NCI-H1436 treated with DMSO at 0.1 percent for 48 hours (cell line): ENCODE data around the gene MRPS17.
A peak's percentile ranks its signal among the peaks of the same experiment; 100 is the strongest.
"Not testable (repeated sequence)": the region's sequence is repeated elsewhere in the genome, so short reads cannot be mapped to it uniquely, and the experiment has no call there.

ENCODE experiments used
- DNase-seq: peaks from one replicate; lab custom pipeline; 2025; lab: John Stamatoyannopoulos, UW

MRPS17 gene

DNA sequence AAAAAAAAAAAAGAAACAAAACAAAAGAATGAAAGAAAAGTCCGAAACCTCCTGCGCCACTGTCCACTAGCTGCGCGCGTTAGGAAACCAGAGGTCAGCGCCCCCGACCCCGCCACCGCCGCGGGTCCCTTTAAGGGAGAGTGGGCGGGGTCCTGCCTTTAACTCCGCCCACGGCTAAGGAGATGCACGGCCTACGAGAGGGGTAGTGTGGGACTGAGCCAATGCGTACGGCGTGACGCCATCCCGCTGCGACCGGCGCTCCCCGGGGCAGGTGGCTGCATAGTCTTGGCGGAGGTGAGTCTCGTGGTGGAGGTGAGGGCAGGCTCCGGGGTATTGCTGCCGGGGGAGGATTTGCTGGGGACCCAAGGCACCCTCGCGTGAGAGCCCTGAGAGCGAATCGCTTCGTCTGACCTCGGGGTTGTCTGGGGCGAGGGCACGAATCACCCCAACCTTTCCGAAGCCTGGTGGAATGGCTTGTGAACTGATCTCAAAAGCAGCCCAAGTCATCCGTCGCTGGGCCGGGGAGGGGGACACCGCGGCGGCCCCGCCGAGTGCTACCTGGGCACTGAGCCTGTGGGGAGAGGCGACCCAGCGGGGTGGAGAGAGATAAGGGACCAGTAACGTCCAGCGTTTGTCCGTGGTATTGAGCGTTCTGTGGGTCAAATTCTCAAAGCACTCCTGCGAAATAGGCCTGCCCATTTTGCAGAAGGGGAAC lies at the start of gene MRPS17:
Gene MRPS17 (plus strand): TSS at position 241 of the 715 bp plus-strand sequence. CDS start 1,319 bp downstream, outside the sequence.
- DNase-seq: peak; percentile 51

DNA sequence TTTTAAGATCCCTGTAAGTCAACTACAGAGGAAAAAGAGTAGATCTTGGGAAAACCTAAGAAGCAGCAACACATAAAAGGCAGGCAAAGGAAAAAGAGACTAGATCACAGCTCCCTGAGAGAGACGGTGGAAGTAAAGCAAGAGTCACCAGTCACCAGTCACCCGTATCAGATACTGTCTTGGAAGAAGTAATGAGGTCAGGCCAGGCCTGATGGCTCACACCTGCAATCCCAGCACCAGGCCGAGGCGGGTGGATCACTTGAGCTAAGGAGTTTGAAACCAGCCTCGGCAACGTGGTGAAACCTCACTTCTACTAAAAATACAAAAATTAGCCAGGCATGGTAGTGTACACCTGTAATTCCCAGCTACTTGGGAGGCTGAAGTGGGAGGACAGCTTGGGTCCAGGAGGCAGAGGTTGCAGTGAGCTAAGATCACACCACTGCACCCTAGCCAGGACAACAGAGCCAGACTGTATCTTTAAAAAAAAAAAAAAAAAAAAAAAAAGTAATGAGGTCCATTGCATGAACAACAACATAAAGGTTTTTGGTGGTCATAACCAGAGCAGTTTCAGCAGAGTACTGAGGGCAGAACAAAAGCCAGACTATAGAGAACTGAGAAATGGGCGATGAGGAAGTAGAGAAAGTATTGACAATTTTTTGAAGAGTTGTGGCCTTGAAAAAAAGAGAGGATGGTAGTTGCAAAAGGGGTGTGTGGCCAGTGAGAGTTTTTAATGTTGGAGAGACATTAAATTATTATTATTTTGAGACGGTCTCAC lies 47.5 kb upstream of the MRPS17 start:
- no peak for DNase-seq

DNA sequence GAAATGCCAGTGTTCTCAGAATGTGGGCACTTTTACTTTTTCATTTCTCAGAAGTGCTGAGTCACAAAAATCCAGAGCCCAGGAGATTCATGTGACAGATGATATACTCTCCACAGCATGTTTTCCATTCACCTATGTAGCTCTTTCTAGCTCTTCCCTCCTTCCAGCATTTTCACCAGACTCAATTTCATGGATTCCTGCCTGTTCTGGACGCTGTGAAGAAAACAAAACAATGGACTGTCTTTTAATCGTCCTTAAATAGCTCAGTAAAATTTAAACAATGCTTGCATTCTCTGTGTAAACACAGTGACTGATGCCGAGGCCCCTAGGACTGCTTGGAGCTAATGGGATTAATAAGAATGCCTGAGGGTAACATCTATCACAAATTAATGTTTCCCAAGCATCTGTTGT lies 38.9 kb upstream of the MRPS17 start:
- no peak for DNase-seq

DNA sequence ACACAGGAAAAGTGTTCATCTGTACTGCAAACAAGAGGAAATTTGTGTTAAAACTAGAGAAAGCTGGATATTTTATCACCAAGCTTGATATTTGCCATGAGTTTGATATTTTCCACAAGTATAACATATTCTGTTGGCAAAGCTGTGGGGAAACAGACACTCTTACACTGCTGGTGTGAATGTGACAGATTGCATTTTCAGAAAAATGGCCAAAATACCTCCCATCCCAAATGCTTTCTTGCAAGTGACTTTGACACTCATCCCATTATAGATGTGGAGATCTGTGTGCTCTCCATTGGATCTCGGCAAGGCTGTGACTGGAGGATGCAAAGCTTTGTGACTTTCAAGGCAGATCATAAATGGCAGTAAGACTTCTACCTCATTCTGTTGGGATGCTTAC lies 33.9 kb upstream of the MRPS17 start:
- DNase-seq: no peak

DNA sequence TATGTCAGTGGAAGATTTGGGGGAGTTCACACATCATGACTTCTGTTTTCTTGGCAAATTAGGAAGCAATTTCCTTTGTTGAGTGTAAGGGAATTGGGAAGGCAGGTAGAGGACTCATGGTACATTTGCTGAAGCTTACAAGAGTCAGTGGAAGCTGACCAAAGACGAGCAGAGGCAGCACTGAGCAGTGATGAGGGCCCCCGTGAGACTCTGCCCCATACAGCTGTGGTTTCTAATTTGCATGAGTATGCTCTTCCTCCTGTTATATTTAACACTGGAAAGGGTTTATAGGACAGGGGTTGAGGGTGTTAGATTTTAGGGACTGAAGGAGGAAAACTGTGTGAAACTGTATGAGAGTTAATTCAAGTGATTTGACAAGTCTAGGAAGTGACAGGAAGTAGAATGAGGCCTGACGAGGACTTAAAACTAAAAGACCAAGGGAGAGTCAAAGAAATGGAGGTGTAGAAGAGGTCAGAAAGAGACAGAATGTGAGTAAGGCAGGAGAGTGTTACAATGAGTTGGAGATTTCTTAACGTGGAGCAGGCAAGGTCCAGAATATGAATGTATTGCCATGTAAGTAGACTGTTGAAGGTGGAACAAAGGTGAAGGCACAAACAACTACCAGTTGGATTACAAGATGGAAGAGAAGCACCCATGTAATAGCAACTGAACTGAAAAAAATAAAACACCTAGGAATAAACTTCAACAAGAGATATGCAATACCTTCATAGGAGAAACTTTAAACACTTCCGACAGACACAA lies 23.5 kb upstream of the MRPS17 start:
- DNase-seq: no peak

DNA sequence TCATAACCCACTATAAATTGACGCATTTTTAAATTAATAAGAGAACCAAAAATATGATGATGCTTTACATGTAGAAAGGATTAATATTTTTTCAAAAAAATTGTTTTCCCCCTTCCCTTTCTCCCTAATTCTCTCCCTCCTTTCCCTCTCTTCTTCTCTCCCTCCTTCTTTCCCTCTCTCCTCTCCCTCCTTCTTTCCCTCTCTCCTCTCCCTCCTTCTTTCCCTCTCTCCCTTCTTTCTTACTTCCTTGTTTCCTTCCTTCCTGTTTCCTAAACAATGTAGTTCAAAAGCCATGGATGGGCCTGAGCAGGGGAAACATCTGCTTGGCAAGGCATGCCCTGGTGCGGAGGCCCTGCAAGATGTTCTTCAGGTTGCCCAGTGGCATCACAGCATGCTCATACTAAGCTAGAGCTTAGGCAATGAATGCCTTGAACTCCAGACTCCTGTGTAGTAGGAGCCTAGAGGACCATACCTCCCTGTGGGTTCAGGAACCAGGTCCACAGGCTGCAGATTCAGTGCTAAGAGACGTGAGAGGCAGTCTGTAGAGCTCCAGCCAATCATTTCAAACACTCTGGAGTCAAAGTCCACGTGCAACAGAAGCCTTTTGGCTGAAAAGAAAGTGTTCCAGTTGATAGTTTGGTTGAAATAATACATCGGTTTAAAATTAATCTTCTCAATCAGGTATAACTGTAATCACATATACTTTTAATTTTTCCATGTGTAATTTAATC lies 20.1 kb upstream of the MRPS17 start:
- no peak for DNase-seq

DNA sequence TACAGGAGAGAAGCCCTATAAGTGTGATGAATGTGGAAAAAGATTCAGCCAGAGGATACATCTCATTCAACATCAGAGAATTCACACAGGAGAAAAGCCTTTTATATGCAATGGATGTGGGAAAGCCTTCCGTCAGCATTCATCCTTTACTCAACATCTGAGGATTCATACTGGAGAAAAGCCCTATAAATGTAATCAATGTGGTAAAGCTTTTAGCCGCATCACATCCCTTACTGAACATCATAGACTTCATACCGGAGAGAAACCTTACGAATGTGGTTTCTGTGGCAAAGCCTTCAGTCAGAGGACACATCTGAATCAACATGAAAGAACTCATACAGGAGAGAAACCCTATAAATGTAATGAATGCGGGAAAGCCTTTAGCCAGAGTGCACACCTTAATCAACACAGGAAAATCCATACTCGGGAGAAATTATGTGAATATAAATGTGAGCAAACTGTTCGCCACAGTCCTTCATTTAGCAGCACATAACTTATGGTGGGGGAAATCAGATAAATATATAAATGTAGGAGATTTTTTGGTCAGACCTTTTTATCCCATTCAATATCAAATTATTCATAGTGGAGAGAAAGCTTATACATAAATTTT lies 12.1 kb upstream of the MRPS17 start:
- no peak for DNase-seq

DNA sequence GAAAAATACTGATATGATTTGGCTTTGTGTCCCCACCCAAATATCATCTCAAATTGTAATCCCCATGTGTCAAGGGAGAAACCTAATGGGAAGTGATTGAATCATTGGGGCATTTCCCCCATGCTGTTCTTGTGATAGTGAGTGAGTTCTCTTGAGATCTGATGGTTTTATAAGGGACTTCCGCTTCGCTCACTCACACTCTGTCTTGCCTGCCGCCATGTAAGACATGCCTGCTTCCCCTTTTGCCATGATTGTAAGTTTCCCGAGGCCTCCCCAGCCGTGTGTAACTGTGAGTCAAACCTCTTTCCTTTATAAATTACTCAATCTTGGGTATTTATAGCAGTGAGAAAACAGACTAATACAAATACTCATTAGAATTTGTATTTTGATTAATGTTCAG lies 5.1 kb upstream of the MRPS17 start:
- no peak for DNase-seq

DNA sequence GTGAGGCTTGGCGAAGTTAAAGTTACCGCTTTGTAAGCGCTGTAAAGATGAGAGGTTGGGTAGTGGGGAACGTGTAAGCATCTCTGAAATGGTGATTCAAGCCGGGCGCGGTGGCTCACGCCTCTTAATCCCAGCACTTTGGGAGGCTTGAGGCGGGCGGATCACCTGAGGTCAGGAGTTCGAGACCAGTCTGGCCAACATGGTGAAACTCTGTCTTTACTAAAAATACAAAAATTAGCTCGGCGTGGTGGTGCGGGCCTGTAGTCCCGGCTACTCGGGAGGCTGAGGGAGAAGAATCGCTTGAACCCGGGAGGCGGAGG lies 635 bp downstream of the MRPS17 start:
- not testable (repeated sequence) for DNase-seq

DNA sequence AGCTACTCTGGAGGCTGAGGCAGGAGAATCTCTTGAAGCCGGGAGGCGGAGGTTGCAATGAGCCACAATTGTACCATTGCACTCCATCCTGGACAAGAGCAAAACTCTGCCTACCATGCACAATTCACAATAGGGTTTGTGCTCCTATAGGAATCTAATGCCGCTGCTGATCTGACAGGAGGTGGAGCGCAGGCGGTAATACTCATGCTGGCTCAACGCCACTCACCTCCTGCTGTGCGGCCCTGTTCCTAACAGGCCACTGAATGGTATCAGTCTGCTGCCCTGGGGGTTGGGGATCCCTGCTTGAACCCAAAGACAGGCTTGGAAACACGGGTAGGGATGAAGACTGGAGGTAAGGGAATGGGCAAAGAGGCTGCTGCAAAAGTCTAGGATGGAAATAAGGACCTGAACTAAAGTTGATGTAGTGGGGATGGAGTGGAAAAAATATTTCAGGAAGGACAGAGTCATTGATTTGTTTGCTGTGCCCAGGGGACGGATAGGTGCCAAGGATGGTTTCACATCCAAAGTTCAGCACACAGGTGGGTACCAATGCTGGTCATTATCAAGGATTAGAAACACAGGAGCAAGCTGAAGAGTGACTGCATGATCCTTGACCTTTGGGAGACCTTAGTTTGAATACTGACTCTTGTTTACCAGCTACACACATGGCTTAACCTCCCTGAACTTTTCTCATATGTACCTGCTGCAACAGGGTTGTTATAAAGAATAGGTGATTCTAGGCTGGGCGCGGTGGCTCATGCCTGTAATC lies 2.2 kb downstream of the MRPS17 start:
- no peak for DNase-seq

DNA sequence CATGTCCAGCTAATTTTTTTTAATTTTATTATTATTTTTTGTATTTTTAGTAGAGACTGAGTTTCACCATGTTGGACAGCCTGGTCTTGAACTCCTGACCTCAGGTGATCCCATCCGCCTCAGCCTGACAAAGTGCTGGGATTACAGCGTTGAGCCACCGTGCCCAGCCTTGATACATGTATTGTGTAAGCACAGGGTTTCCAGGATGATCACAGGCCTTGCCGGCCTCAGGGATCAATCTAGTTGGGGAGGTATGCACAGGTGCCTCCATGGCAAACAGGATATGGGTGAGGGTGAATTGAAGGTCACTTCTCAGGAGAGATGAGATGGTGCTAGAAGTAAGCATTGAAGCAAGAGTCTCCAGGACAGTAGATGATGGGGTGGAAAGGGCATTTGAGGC lies 5.5 kb downstream of the MRPS17 start:
- DNase-seq: no peak

DNA sequence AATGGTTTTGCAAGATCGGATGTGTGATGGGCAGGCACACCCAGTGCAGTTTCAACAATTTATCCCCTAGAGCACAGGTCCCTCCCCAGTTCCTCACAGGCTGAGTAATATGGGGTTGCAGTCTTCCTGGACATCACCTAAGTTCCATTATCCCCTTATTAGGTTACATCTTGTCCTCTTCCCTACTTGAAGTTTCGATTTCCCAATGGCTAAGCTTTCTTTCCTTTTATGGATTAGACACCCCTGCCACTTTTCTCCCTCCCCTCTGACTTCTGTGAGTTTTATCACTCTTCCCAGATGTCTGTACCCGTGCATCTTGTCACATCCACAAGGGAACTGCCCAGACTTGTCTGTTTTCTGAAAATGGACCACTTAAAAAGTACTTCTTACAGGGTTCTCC lies 10.3 kb downstream of the MRPS17 start:
- DNase-seq: no peak

DNA sequence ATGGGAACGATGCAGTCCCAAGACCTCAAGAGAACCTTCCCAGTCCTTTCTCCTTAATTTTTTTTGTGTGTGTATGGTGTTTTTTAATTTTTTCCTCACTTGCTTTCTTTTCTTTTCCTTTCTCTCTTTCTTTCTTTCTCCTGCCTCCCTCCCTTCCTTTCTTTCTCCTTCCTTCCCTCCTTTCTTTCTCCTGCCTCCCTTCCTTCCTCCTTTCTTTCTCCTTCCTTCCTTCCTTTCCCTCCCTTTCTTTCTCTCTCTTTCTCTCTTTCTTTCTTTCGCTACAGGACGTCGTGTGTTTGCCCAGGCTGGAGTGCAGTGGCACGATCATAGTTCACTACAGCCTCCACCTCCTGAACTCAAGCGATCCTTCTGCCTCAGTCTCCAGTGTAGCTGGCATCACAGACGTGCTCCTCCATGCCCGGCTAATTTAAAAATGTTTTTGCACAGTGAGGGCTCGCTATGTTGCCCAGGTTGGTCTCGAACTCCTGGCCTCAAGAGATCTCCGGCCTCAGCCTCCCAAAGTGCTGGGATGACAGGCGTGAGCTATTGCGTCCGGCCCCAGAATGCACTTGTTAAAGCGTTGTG lies 12.0 kb downstream of the MRPS17 start:
- no peak for DNase-seq

DNA sequence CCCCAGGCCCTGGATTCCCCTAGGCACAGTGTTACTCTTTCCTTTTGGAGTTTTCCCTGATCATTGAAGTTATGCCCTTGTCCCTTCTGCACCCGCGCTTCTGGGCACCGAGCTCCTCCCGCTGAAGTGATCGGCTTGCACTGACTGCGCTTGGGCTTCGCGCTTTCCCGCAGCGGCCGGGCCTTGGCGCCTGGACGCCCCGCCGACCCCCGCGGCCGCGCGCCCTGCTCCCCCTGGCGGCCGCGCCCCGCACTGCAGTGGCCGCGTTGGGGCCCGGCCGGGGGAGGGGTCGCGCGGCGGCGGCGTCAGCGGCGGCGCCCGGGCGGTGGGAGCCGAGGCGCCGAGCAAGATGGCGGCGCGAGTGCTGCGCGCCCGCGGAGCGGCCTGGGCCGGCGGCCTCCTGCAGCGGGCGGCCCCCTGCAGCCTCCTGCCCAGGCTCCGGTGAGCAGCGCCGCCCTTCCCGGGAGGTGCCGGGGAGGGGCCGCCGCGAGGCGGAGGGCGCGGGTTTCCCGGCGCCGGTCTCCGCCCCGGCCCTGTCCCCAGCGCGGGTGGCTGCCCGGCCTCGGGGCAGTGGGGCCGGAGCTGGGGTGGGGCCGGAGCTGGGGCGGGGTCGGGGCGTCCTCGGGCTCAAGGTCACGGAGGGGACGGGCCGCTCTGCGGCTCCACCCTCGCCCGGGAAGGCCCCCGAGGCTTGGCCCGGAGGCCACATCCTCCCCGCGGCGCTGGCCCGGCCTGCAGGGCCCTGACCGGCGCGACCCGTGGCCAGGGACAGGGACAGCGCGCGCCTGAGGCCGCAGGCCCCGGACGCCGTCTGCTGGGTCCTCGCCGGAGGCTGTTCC lies 12.8 kb downstream of the MRPS17 start, which contains the start of gene NIPSNAP2:
Gene NIPSNAP2 (plus strand): TSS at position 325 of the 839 bp plus-strand sequence. CDS start 25 bp downstream, at position 350.
- no peak for DNase-seq

DNA sequence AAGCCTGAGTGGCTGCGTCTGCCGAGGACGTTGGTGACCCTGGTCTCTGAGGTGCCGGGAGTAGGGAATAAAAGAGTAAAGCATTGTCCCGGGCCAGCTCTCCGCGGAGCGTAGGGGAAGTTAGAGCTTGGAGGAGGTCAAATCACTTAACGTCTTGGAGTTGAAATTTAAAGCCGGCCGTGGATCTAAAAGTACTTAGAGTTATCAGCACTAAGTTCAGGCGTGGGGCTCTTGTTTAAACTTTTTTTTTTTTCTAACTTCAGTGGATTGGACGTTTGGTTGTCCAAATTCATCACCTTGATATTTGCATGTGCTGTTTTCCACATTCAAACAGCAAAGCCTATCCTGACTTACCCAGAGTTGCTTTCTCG lies 13.4 kb downstream of the MRPS17 start:
- no peak for DNase-seq

DNA sequence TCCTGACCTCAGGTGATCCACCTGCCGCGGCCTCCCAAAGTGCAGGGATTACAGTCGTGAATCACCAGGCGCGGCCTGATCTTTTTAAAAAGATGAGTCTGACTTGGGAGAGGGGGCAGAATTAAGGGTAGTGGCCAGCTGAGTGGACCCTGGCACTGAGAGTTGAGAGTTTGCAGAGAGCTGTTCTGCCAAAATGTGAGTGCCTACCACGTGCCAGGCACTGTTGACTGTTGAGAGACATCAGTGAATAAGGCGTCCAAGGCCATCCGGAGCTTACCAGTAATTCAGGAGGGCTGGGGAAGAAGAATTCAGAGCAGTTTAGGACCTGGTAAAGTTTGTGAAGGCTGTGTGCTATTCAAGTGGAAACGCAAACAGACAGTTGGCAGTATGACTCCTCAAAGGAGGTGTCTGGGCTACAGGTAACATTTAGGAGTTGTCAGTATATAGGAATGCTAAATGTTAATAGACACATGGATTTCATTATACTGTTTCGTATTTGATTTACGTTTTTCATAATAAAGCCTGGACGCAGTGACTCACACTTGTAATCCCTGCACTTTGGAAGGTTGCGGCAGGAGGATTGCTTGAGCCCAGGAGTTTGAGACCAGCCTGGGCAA lies 14.2 kb downstream of the MRPS17 start:
- DNase-seq: no peak

DNA sequence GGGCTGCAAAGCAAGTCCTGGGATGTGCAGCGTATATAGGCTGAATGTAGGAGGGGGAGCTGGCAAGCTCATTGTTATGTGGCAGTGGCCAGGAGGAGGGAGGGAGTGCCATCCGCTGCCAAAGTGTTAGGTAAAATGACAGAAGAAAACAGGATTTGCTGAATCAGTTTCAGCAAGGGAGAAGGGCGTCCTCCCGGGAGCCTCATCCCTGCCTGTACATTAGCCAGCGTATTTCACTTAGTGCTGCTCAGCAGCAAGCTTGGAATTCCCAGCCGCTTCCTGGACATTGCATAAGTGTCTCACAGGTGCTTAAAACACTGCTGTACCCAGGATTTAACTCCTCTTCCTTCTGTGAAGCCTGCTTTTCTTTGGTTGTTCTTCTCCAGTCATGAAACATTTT lies 15.2 kb downstream of the MRPS17 start:
- no peak for DNase-seq

DNA sequence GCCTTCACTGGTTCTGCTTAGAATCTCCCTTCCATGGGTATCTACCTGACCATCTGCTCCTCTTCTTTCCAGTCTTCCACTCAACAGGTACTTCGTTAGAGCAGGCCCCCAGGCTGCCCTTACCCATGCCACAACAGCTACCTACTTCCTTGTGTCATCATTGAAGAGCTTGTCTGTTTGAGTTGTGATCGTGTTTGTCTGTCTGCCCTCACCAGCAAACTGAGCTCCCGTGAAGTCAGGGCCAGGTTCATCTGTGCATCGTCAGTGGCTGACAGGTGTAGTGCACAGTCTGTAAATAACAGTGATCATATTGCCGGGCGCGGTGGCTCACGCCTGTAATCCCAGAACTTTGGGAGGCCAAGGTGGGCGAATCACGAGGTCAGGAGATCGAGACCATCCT lies 17.7 kb downstream of the MRPS17 start:
- DNase-seq: no peak

DNA sequence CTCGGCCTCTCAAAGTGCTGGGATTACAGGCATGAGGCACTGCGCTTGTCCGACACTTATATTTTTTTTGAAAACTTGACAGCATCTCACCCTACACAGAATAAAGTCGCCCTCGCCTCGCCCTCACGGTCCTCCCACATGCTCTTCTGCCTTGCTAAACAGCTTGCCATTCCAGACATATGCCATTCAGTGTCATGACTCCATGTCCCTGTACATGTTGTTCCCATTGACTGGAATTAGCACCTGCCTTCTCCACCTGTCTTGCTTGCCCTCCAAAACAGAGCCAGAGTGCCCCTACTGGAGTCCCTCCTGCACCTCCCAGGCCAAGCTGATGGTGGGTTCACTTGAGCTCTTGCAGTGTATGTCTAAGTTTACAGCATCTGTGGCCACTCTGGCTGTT lies 18.9 kb downstream of the MRPS17 start:
- DNase-seq: no peak
